HCT116 (cell line): ENCODE results near the gene PCBP1. TPM values are rescaled to one million over a fixed set of nuclear protein-coding genes. Genes with fewer than 3 reads are reported as not detected.

Experiments used
- ATAC-seq: fragments of 200-7000 bp; cut with Tn5 transposase; 2 replicates; pipeline ENCODE4 v1.9.1; 2020; ENCODE audit warnings: mild to moderate bottlenecking, moderate library complexity
- BruUV-seq: library from RNA; stranded (reverse); fragments of 400-500 nt; replicated peaks from 2 replicates; lab custom pipeline; 2021; lab: Mats Ljungman, UMichigan
- CTCF ChIA-PET: fragments of 300-600 bp; sonication (Branson Sonifier 250); formaldehyde crosslinking; loops from one replicate; lab custom pipeline; 2021; ENCODE audit warnings: antibody characterized with exemption; lab: Charles Lee
- POLR2A ChIA-PET: fragments of 300-600, 350-600 bp; sonication (Branson Sonifier 250); formaldehyde crosslinking; loops from one replicate; lab custom pipeline; 2021; ENCODE audit warnings: antibody characterized with exemption; lab: Charles Lee
- RAD21 ChIA-PET, 2 experiments: fragments of 300-600 bp; sonication (Branson Sonifier 250); formaldehyde crosslinking; loops; one replicate each; lab custom pipeline; 2023; ENCODE audit warnings: low total read pairs in 2 of 2; ENCODE audit not compliant: uncharacterized antibody in 2 of 2, unreplicated experiment in 2 of 2, low non-redundant PET in 1 of 2; lab: Charles Lee
- DNase-seq: peaks from one replicate; pipeline ENCODE4 v3.0.0-alpha.2; 2010; ENCODE audit warnings: low read depth, low spot score
- H2AFZ ChIP-seq: fragments of 200-600 bp; shearing (Covaris generic), sonication (generic); 2 replicates; pipeline ENCODE4 v1.6.1; 2017; ENCODE audit warnings: low read depth, mixed run types, mixed read lengths, antibody characterized with exemption, low read length; ENCODE audit not compliant: poor library complexity, severe bottlenecking
- H3K27ac ChIP-seq: 2 replicates; pipeline ENCODE4 v1.5.1; 2012; ENCODE audit warnings: low read depth, low read length
- H3K27me3 ChIP-seq: fragments of 200-600 bp; sonication (generic); 2 replicates; pipeline ENCODE4 v1.6.1; 2016; ENCODE audit warnings: mixed run types, low read length, mixed read lengths; ENCODE audit not compliant: insufficient read depth
- H3K36me3 ChIP-seq, 2 experiments: fragments of 200-500 bp in 1 of 2; fragments of 200-600 bp in 1 of 2; sonication (Bioruptor generic) in 1 of 2; sonication (generic) in 1 of 2; 2 replicates each; pipeline versions ENCODE4 v1.5.1 to v1.6.1; 2014 to 2016; ENCODE audit warnings: low read length in 2 of 2, inconsistent platforms in 1 of 2, mixed read lengths in 1 of 2, mixed run types in 1 of 2; ENCODE audit not compliant: insufficient read depth in 2 of 2, control insufficient read depth in 1 of 2
- H3K4me1 ChIP-seq, 2 experiments: fragments of 200-600 bp in 1 of 2; sonication (generic) in 1 of 2; 2 replicates each; pipeline versions ENCODE4 v1.5.1 to v1.6.1; 2012 to 2017; ENCODE audit warnings: low read length in 2 of 2, inconsistent platforms in 1 of 2, mild to moderate bottlenecking in 1 of 2, mixed read lengths in 1 of 2, mixed run types in 1 of 2, moderate library complexity in 1 of 2; ENCODE audit not compliant: insufficient read depth in 2 of 2, control insufficient read depth in 1 of 2
- H3K4me2 ChIP-seq: fragments of 200-600 bp; sonication (generic); 2 replicates; pipeline ENCODE4 v1.6.1; 2017; ENCODE audit warnings: mixed run types, low read length, mixed read lengths
- H3K4me3 ChIP-seq, 2 experiments: fragments of 200-600 bp in 1 of 2; sonication (generic) in 1 of 2; replicated peaks in 1 of 2; 2 replicates each; pipeline ENCODE4 v1.5.1; 2011 to 2016; ENCODE audit warnings: low read length in 2 of 2, control low read depth in 1 of 2, low read depth in 1 of 2, mild to moderate bottlenecking in 1 of 2, mixed read lengths in 1 of 2, mixed run types in 1 of 2
- H3K79me2 ChIP-seq: fragments of 200-600 bp; sonication (generic); 2 replicates; pipeline ENCODE4 v1.6.1; 2017; ENCODE audit warnings: mild to moderate bottlenecking, mixed run types, low read length, moderate library complexity, mixed read lengths; ENCODE audit not compliant: insufficient read depth
- H3K9ac ChIP-seq: fragments of 200-600 bp; sonication (generic); 2 replicates; pipeline ENCODE4 v1.6.1; 2016; ENCODE audit warnings: low read length, mixed read lengths
- H3K9me2 ChIP-seq: fragments of 200-600 bp; sonication (generic), shearing (Covaris generic); 2 replicates; pipeline ENCODE4 v1.6.1; 2017; ENCODE audit warnings: mixed run types, mild to moderate bottlenecking, moderate library complexity; ENCODE audit not compliant: insufficient read depth
- H3K9me3 ChIP-seq, 2 experiments: fragments of 200-500 bp in 1 of 2; fragments of 200-600 bp in 1 of 2; sonication (Bioruptor generic) in 1 of 2; sonication (generic) in 1 of 2; 2 replicates each; pipeline ENCODE4 v1.6.1; 2014 to 2017; ENCODE audit warnings: low read length in 2 of 2, mixed read lengths in 2 of 2, inconsistent platforms in 1 of 2, low read depth in 1 of 2, mild to moderate bottlenecking in 1 of 2, mixed run types in 1 of 2, moderate library complexity in 1 of 2; ENCODE audit not compliant: control insufficient read depth in 1 of 2, insufficient read depth in 1 of 2
- H4K20me1 ChIP-seq: fragments of 200-600 bp; sonication (generic), shearing (Covaris generic); 2 replicates; pipeline ENCODE4 v1.6.1; 2017; ENCODE audit warnings: mixed run types, mild to moderate bottlenecking, moderate library complexity; ENCODE audit not compliant: insufficient read depth
- CBX3 ChIP-seq: IDR thresholded peaks from 2 replicates; pipeline ENCODE4 v1.6.1; 2012; ENCODE audit warnings: low read depth
- CEBPB ChIP-seq: IDR thresholded peaks from 2 replicates; pipeline ENCODE4 v1.6.1; 2012; ENCODE audit warnings: low read depth
- ELF1 ChIP-seq: IDR thresholded peaks from 2 replicates; pipeline ENCODE4 v1.6.1; 2012; ENCODE audit warnings: low read depth, borderline replicate concordance
- EZH2 ChIP-seq: fragments of 200-600 bp; sonication (generic); IDR thresholded peaks from 2 replicates; pipeline ENCODE4 v1.6.1; 2017; ENCODE audit warnings: antibody characterized with exemption, mixed run types
- EZH2phosphoT487 ChIP-seq: fragments of 200-600 bp; IDR thresholded peaks from 2 replicates; pipeline ENCODE4 v1.6.1; 2018; ENCODE audit warnings: antibody characterized with exemption, borderline replicate concordance
- FOSL1 ChIP-seq: IDR thresholded peaks from 2 replicates; pipeline ENCODE4 v1.6.1; 2012; ENCODE audit warnings: low read depth
- POLR2A ChIP-seq: IDR thresholded peaks from 2 replicates; pipeline ENCODE4 v1.7.0; 2011; ENCODE audit warnings: borderline replicate concordance; ENCODE audit not compliant: insufficient read depth, insufficient read length; ENCODE audit errors: extremely low read depth
- SIN3A ChIP-seq: IDR thresholded peaks from 2 replicates; pipeline ENCODE4 v1.6.1; 2012; ENCODE audit warnings: low read depth
- SP1 ChIP-seq: IDR thresholded peaks from 2 replicates; pipeline ENCODE4 v1.6.1; 2012; ENCODE audit warnings: low read depth
- SRF ChIP-seq: IDR thresholded peaks from 2 replicates; pipeline ENCODE4 v1.6.1; 2012; ENCODE audit warnings: low read depth
- TCF7L2 ChIP-seq: IDR thresholded peaks from 2 replicates; pipeline ENCODE4 v1.7.0; 2011; ENCODE audit warnings: borderline replicate concordance, inconsistent platforms; ENCODE audit not compliant: insufficient read depth, insufficient read length; ENCODE audit errors: extremely low read depth
- YY1 ChIP-seq: IDR thresholded peaks from 2 replicates; pipeline ENCODE4 v1.6.1; 2011; ENCODE audit warnings: low read length, low read depth, moderate library complexity, mild to moderate bottlenecking; ENCODE audit not compliant: insufficient replicate concordance; ENCODE audit errors: extremely low read depth
- ZFX ChIP-seq: fragments of 450-650 bp; IDR thresholded peaks from 2 replicates; pipeline ENCODE4 v1.6.1; 2017
- intact Hi-C: fragments of 100-400 bp; cut with micrococcal nuclease; formaldehyde crosslinking; loops from 2 replicates; pipeline ENCODE4 v1.10.0; 2022
- total RNA-seq: library from RNA; stranded (reverse); gene quantifications from one replicate; pipeline ENCODE4 v1.2.1, GENCODE V29; 2021; ENCODE audit not compliant: unreplicated experiment
- TF ChIP-seq, protein P1 (sequence below): IDR thresholded peaks from 2 replicates; pipeline ENCODE4 v1.6.1; 2012
- TF ChIP-seq, protein P2 (sequence below): IDR thresholded peaks from 2 replicates; pipeline ENCODE4 v1.6.1; 2012; ENCODE audit warnings: low read depth
- TF ChIP-seq, protein P3 (sequence below), 3 experiments: fragments of 200-600 bp in 1 of 3; sonication (generic) in 1 of 3; IDR thresholded peaks in 2 of 3; conservative IDR thresholded peaks in 1 of 3; 2 replicates each; pipeline ENCODE4 v1.5.1; 2012 to 2017; ENCODE audit warnings: low read depth in 2 of 3, low read length in 2 of 3, antibody characterized with exemption in 1 of 3, borderline replicate concordance in 1 of 3, control low read depth in 1 of 3, mild to moderate bottlenecking in 1 of 3, mixed read lengths in 1 of 3, mixed run types in 1 of 3, moderate library complexity in 1 of 3; ENCODE audit not compliant: insufficient read depth in 1 of 3

The PCBP1 gene
- total RNA-seq, 1 experiment from 2014 or later = 256 TPM

DNA sequence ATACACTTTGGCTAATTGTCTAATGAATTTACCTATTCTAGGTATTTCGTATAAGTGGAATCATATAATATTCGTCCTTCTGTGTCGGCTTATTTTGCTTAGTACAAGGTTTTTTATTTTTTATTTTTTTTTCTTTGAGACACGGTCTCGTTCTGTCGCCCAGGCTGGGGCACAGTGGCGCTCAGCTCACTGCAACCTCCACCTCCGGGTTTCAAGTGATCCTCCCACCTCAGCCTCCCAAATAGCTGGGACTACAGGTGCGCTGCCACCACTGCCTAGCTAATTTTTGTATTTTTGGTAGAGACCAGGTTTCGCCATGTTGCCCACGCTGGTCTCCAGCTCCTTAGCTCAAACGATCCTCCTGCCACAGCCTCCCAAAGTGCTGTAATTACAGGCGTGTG is 38.2 kb downstream of the PCBP1 start:
- intact Hi-C loops = no loop called here
- peaks cover 19 to 35% of the 10 kb centered on the region in 2 experiments for H3K4me1 ChIP-seq
- H3K9me2 ChIP-seq = no peaks in the 10 kb centered on the region
- TF ChIP-seq EZH2 (no peak), TCF7L2 (no peak), SRF (no peak), CBX3 (no peak), FOSL1 (no peak), ZFX (no peak), EZH2phosphoT487 (no peak), YY1 (no peak), ELF1 (no peak), CEBPB (no peak), POLR2A (no peak), SP1 (no peak), SIN3A (no peak)
- TF ChIP-seq, protein P1, sequence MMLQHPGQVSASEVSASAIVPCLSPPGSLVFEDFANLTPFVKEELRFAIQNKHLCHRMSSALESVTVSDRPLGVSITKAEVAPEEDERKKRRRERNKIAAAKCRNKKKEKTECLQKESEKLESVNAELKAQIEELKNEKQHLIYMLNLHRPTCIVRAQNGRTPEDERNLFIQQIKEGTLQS = no peak
- TF ChIP-seq, protein P2, sequence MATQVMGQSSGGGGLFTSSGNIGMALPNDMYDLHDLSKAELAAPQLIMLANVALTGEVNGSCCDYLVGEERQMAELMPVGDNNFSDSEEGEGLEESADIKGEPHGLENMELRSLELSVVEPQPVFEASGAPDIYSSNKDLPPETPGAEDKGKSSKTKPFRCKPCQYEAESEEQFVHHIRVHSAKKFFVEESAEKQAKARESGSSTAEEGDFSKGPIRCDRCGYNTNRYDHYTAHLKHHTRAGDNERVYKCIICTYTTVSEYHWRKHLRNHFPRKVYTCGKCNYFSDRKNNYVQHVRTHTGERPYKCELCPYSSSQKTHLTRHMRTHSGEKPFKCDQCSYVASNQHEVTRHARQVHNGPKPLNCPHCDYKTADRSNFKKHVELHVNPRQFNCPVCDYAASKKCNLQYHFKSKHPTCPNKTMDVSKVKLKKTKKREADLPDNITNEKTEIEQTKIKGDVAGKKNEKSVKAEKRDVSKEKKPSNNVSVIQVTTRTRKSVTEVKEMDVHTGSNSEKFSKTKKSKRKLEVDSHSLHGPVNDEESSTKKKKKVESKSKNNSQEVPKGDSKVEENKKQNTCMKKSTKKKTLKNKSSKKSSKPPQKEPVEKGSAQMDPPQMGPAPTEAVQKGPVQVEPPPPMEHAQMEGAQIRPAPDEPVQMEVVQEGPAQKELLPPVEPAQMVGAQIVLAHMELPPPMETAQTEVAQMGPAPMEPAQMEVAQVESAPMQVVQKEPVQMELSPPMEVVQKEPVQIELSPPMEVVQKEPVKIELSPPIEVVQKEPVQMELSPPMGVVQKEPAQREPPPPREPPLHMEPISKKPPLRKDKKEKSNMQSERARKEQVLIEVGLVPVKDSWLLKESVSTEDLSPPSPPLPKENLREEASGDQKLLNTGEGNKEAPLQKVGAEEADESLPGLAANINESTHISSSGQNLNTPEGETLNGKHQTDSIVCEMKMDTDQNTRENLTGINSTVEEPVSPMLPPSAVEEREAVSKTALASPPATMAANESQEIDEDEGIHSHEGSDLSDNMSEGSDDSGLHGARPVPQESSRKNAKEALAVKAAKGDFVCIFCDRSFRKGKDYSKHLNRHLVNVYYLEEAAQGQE = no peak
- TF ChIP-seq, protein P3, sequence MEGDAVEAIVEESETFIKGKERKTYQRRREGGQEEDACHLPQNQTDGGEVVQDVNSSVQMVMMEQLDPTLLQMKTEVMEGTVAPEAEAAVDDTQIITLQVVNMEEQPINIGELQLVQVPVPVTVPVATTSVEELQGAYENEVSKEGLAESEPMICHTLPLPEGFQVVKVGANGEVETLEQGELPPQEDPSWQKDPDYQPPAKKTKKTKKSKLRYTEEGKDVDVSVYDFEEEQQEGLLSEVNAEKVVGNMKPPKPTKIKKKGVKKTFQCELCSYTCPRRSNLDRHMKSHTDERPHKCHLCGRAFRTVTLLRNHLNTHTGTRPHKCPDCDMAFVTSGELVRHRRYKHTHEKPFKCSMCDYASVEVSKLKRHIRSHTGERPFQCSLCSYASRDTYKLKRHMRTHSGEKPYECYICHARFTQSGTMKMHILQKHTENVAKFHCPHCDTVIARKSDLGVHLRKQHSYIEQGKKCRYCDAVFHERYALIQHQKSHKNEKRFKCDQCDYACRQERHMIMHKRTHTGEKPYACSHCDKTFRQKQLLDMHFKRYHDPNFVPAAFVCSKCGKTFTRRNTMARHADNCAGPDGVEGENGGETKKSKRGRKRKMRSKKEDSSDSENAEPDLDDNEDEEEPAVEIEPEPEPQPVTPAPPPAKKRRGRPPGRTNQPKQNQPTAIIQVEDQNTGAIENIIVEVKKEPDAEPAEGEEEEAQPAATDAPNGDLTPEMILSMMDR (IDR thresholded peaks at IDR 0.05 in 2 of 3, conservative IDR thresholded peaks at IDR 0.05 in 1 of 3; ENCODE audit: borderline replicate concordance in 1 of 3, insufficient read depth in 1 of 3, low read depth in 2 of 3, low read length in 2 of 3) = no peak
- H3K79me2 ChIP-seq = no peaks in the 10 kb centered on the region
- no peaks in the 10 kb centered on the region for H3K36me3 ChIP-seq
- ATAC-seq (no peak), DNase-seq (no peak)
- H2AFZ ChIP-seq = no peak overlapping the region
- H3K27ac ChIP-seq = no peak overlapping the region
- H3K4me2 ChIP-seq = peak overlapping the region; percentile 73
- ChIA-PET POLR2A (interaction anchor here (1.0 to 2.4 kb wide), 4 partner anchors 8 to 211 kb away, joined by 3 to 10 read pairs (median 7); no protein-coding TSS in a partner anchor), RAD21 (no interaction called here), CTCF (interaction anchor here (1.0 kb wide), 1 partner anchor 55 kb away, joined by 3 read pairs; no protein-coding TSS in a partner anchor)
- H3K9ac ChIP-seq = no peak overlapping the region
- H3K27me3 ChIP-seq = no peaks in the 10 kb centered on the region
- H4K20me1 ChIP-seq = no peaks in the 10 kb centered on the region
- no peak overlapping the region for H3K4me3 ChIP-seq
- no peaks in the 10 kb centered on the region for H3K9me3 ChIP-seq
- no TSS peak for BruUV-seq
